RPMI8226 (cell line): Measurements from ENCODE around the gene PLCD4.
A peak's percentile ranks its signal among the peaks of the same experiment; 100 is the strongest.

ENCODE experiments used
- DNase-seq: peaks from one replicate; pipeline ENCODE4 v3.0.0-alpha.2; 2015

PLCD4 gene

DNA sequence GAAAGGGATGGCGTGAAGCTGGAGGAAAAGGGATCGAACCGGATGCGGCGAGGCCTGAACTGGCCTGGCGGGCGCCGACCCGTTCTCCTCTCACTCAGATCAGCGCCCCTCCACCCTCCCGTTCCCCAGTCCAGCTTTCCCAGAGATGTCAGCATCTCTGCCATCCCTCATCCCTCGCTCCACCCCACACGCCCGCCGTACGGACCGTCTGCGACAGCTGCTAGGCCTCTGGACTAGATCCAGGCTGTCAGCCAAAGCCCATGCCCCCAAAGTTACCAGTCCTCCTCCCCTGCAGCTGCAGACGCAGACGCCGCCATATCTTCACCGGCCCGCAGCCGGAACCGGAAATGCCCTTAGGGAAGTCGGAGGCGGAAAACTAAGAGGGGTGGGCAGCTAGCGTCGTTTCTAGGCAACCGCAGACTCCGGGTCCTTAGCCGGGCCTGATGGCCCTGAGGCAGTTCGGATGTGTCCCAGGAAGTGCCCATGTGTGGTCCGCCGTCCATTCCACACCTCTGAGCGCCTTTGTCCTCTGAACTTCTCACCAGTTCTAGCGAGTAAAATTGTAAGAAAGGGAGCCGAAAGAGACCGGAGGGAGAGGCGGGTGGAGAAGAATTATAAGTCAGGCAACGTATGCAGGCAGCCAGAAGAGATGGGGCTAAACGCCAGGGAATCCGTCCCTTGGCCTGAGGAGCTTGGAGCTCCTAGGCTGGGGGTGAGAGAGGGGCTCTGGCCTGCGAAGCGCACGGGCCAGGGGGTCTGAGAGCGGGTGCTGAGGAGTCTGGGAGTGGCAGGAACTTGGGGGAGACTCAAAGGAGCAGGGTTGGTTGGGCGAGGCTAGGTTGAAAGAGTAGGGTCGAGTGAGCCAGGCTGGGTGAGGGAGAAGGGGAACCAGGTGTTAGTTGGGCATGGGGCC, 64.2 kb downstream of the PLCD4 start, which contains the start of the genes RNF25 and STK36:
Gene RNF25, minus strand, starts transcription at position 349 of the 913 bp plus-strand sequence. Its CDS starts 32 bp downstream, at position 317.
Gene STK36, plus strand, starts transcription at position 433 of the 913 bp plus-strand sequence. CDS start 744 bp downstream, outside the sequence.
- DNase-seq = peak; percentile 84

DNA sequence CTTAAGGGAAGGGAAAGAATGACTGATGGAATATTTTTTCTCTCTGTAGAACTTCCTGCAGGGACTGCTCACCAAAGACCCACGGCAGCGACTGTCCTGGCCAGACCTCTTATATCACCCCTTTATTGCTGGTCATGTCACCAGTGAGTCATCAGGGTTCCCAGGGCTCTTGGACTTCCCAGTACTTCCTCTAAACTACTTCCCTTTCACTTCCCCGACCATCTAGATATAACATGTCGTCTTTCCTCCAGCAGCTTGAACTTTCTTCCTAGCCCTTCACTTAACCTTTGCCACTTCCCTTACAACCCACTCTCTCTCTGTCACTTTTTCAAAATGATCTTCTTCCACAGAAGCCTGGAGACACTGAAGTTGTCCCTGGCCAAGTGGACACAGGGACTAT, 71.4 kb downstream of the PLCD4 start:
- DNase-seq = no peak

DNA sequence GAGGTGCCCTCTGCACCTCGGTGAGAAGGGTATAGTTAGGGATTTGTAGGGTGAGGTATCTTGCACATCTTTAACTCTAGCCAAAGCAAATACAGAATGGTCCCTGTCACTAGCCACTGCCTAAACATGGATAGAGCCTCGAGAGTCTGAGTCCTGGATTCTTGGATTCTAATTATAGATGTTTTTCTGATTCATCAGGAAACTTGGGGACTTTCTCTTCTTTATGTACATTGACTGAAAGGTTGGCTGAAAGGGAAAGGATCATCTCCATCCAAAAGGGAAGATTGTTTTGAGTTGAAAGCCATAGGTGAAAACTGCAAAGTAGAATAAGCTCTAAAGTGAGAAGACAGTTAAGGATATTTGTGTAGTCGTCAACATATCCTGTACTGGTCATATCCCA, 72.4 kb downstream of the PLCD4 start:
- no peak for DNase-seq
